Gastrocnemius medialis (tissue), 4 donors: ENCODE results near the gene PHF23.

Source experiments
- POLR2A ChIP-seq, 2 donors: fragments of 450-650 bp; IDR thresholded peaks; one replicate each; pipeline ENCODE4 v1.6.1; 2017; ENCODE audit warnings: antibody characterized with exemption in 2 of 2, mild to moderate bottlenecking in 2 of 2, moderate library complexity in 2 of 2
- TF ChIP-seq, protein P1 (sequence below), 5 experiments: fragments of 450-650 bp in 3 of 5; fragments of 200-600 bp in 2 of 5; sonication (generic) in 2 of 5; IDR thresholded peaks in 4 of 5; conservative IDR thresholded peaks in 1 of 5; 1 replicate in 4 of 5; 2 replicates in 1 of 5; pipeline ENCODE4 v1.5.1; 2016 to 2019; ENCODE audit warnings: antibody characterized with exemption in 5 of 5, mild to moderate bottlenecking in 3 of 5, moderate library complexity in 3 of 5

DNA sequence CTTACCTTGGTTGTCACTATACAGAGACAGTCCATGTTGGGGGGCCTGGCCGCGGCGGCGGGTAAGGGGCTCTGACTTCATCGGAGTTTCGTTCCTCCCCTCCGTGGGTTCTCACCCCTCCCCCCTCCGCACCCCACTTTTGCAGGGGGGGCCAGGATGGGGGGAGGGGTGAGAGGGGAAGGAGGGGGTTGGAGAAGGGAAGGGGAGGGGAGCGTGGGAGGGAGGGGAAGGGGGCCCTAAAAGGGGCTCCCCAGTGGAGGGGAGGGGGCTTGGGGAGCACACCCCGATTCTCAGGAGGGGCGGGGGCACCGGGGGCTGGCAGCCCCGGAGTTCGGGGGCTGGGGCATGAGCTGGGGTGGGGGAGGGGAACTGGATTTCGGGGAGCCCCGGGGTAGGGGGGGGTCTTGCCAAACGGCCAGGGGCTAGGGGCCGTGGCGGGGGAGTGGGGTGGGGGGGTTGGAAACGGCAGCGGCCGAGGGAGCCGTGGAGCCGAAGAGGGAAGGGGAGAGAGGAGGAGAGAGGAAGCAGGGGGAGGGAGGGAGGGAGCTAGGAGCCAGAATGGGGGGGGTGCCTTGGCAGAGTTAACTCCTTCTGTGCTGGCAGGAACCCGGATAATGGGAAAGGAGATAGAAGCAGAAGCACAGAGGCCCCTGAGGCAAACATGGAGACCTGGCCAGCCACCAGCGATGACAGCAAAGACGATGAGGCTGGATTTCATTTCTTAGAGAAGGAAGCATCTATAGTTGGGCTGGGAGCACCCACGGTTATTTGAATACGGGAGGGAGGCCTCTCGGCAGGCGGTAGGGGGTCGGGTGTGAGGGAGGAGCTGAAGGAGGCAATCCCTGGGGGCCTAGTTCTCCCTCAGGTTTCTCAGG, 21.9 kb downstream of the PHF23 start:
- TF ChIP-seq, protein P1, sequence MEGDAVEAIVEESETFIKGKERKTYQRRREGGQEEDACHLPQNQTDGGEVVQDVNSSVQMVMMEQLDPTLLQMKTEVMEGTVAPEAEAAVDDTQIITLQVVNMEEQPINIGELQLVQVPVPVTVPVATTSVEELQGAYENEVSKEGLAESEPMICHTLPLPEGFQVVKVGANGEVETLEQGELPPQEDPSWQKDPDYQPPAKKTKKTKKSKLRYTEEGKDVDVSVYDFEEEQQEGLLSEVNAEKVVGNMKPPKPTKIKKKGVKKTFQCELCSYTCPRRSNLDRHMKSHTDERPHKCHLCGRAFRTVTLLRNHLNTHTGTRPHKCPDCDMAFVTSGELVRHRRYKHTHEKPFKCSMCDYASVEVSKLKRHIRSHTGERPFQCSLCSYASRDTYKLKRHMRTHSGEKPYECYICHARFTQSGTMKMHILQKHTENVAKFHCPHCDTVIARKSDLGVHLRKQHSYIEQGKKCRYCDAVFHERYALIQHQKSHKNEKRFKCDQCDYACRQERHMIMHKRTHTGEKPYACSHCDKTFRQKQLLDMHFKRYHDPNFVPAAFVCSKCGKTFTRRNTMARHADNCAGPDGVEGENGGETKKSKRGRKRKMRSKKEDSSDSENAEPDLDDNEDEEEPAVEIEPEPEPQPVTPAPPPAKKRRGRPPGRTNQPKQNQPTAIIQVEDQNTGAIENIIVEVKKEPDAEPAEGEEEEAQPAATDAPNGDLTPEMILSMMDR (IDR thresholded peaks at IDR 0.05 in 4 of 5, conservative IDR thresholded peaks at IDR 0.05 in 1 of 5) = no peak
- TF ChIP-seq POLR2A (IDR thresholded peaks at IDR 0.05) = no peak
